ENCODE results near the gene OR51G2. TPM values are rescaled to one million over a fixed set of nuclear protein-coding genes. Genes with fewer than 3 reads are reported as not detected.
"Not testable (repeated sequence)": the region's sequence is repeated elsewhere in the genome, so short reads cannot be mapped to it uniquely, and the experiment has no call there.

OR51G2 gene
- not detected for polyA plus RNA-seq (ENCODE audit: insufficient read length)

GRCh38 chr11:4919250-4919649 lies at the start of gene OR51G2:
Gene OR51G2, minus strand, starts transcription at chr11:4919350. Its CDS starts 3,687 bp downstream, at chr11:4915663.
- DNase-seq (ENCODE audit: low read depth) = no peak

- peak; percentile 46 for DNase-seq (ENCODE audit: low read depth)
Measured at GRCh38 chr11:4962816-4963215, 43.7 kb upstream of the OR51G2 start.

GRCh38 chr11:4960877-4961276 lies 41.7 kb upstream of the OR51G2 start:
- no peak for DNase-seq (ENCODE audit: low read depth)

GRCh38 chr11:4957396-4957795 lies 38.2 kb upstream of the OR51G2 start:
- DNase-seq (ENCODE audit: low read depth) = no peak

- DNase-seq (ENCODE audit: low read depth) = not testable (repeated sequence)
Measured at GRCh38 chr11:4955613-4956012, 36.5 kb upstream of the OR51G2 start, which contains the start of gene OR51A2. Gene OR51A2, minus strand, starts transcription at chr11:4955713. Its CDS starts 0 bp downstream, at chr11:4955713.

- DNase-seq (ENCODE audit: low read depth) = no peak
Measured at GRCh38 chr11:4947505-4947904, 28.4 kb upstream of the OR51G2 start, which contains the start of gene OR51A4. Gene OR51A4, minus strand, starts transcription at chr11:4947605. Its CDS starts 505 bp downstream, at chr11:4947100.

GRCh38 chr11:4936745-4937144 lies 17.6 kb upstream of the OR51G2 start:
- no peak for DNase-seq (ENCODE audit: low read depth)

- DNase-seq (ENCODE audit: low read depth) = no peak
Measured at GRCh38 chr11:4932751-4933150, 13.6 kb upstream of the OR51G2 start.

- DNase-seq (ENCODE audit: low read depth) = no peak
Measured at GRCh38 chr11:4926608-4927007, 7.5 kb upstream of the OR51G2 start.

- no peak for DNase-seq (ENCODE audit: low read depth)
Measured at GRCh38 chr11:4924239-4924638, 5.1 kb upstream of the OR51G2 start, which contains the start of gene OR51G1. Gene OR51G1, minus strand, starts transcription at chr11:4924339. Its CDS starts 0 bp downstream, at chr11:4924339.

- DNase-seq (ENCODE audit: low read depth) = no peak
Measured at GRCh38 chr11:4922304-4922703, 3.2 kb upstream of the OR51G2 start.

GRCh38 chr11:4921796-4922195 lies 2.6 kb upstream of the OR51G2 start:
- DNase-seq (ENCODE audit: low read depth) = no peak

GRCh38 chr11:4916581-4916980 lies 2.6 kb downstream of the OR51G2 start:
- DNase-seq (ENCODE audit: low read depth) = no peak

GRCh38 chr11:4903484-4903883 lies 15.7 kb downstream of the OR51G2 start, which contains the start of gene OR51A7:
Gene OR51A7, plus strand, starts transcription at chr11:4903783. Its CDS starts 3,587 bp downstream, at chr11:4907370.
- no peak for DNase-seq (ENCODE audit: low read depth)

GRCh38 chr11:4891996-4892640 lies 27.0 kb downstream of the OR51G2 start:
- DNase-seq (ENCODE audit: low read depth) = no peak

- DNase-seq (ENCODE audit: low read depth) = no peak
Measured at GRCh38 chr11:4890279-4890678, 28.9 kb downstream of the OR51G2 start.

GRCh38 chr11:4887591-4887990 lies 31.6 kb downstream of the OR51G2 start:
- DNase-seq (ENCODE audit: low read depth) = no peak

- DNase-seq (ENCODE audit: low read depth) = no peak
Measured at GRCh38 chr11:4886186-4886585, 33.0 kb downstream of the OR51G2 start.

- DNase-seq (ENCODE audit: low read depth) = no peak
Measured at GRCh38 chr11:4884361-4884760, 34.8 kb downstream of the OR51G2 start.

GRCh38 chr11:4882543-4882942 lies 36.6 kb downstream of the OR51G2 start:
- DNase-seq (ENCODE audit: low read depth) = no peak

GRCh38 chr11:4881860-4882500 lies 37.2 kb downstream of the OR51G2 start, which contains the start of gene OR51T1:
Gene OR51T1, plus strand, starts transcription at chr11:4881900. Its CDS starts 0 bp downstream, at chr11:4881900.
- no peak for DNase-seq (ENCODE audit: low read depth)

- DNase-seq (ENCODE audit: low read depth) = no peak
Measured at GRCh38 chr11:4881188-4881587, 38.0 kb downstream of the OR51G2 start.

GRCh38 chr11:4865855-4866254 lies 53.3 kb downstream of the OR51G2 start:
- DNase-seq (ENCODE audit: low read depth) = no peak
